ENCODE data around the gene EIF4E2. TPM values are rescaled to one million over a fixed set of nuclear protein-coding genes. Genes with fewer than 3 reads are reported as not detected.
"Not testable (repeated sequence)": the region's sequence is repeated elsewhere in the genome, so short reads cannot be mapped to it uniquely, and the experiment has no call there.

The EIF4E2 gene
- polyA plus RNA-seq, 4 donors: 67.9 to 103 (median 88.4) TPM

DNA sequence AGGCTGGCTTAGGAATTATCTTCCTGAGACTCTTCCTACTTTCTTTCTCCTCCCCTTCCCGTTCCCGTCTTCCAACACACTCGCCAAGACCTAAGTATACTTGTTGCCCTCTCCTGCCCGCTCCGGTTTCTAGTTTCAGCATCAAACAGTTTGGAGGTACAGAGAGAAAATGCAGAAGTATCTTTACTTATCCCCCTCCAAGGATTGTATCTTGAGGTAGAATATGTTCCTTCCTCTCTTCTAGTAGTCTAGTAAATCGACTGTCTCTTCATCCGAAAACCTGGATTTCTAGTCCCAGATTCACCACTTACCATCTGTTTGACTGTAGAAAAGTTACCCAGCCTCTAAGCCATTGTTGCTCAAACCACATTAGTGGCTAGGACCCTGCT is 755 bp downstream of the EIF4E2 start:
- no peaks in the 10 kb centered on the region for H3K27me3 ChIP-seq (ENCODE audit: control insufficient read depth in 3 of 3, insufficient read depth in 3 of 3, low read length in 3 of 3)
- H3K9me3 ChIP-seq (ENCODE audit: control insufficient read depth in 2 of 2, insufficient read depth in 1 of 2, low read depth in 1 of 2, low read length in 1 of 2): peaks cover 0 to 21% of the 10 kb centered on the region in 2 donors
- 3 to 12% (median 10%) methylated on average over 7 of the region's 7 CpGs for WGBS, 3 donors
- DNase-seq (no peak), FAIRE-seq (no peak)
- H3K27ac ChIP-seq (ENCODE audit: low read depth in 1 of 3, low read length in 2 of 3): peak overlapping the region; percentile 81 to 98 (median 92)
- H3K4me1 ChIP-seq (ENCODE audit: control insufficient read depth in 3 of 3, insufficient read depth in 2 of 3, low read depth in 1 of 3, low read length in 2 of 3): peaks cover 2 to 11% (median 5%) of the 10 kb centered on the region in 3 donors
- peaks cover 0 to 14% (median 6%) of the 10 kb centered on the region in 3 donors for H3K36me3 ChIP-seq (ENCODE audit: control insufficient read depth in 3 of 3, insufficient read depth in 2 of 3, low read depth in 1 of 3, low read length in 3 of 3)
- peak overlapping the region; percentile 70 to 97 (median 80) for H3K4me3 ChIP-seq (ENCODE audit: low read depth in 1 of 3, low read length in 3 of 3)

DNA sequence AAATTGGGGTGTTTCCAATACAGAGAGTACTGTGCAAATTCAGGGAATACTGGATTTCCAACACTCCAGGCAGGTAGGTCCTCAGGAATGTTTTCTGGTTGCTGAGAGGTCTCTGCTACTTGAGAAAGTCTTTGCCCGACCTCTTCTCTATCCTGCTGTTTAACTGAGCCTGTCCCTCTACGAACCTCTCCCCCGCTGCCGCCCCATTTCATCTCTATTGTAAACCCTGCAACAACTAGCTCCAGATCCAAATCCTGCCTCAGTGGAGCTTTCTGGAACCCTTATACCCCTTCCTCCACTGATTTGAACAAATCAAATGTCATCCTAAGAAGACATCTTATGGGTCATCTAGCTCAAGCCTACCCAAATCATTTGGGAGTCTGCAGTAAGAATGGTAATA is 1.3 kb downstream of the EIF4E2 start:
- no peaks in the 10 kb centered on the region for H3K27me3 ChIP-seq (ENCODE audit: control insufficient read depth in 3 of 3, insufficient read depth in 3 of 3, low read length in 3 of 3)
- H3K9me3 ChIP-seq (ENCODE audit: control insufficient read depth in 2 of 2, insufficient read depth in 1 of 2, low read depth in 1 of 2, low read length in 1 of 2): peaks cover 0 to 17% of the 10 kb centered on the region in 2 donors
- no peak for DNase-seq
- peak overlapping the region; percentile 70 to 97 (median 80) for H3K4me3 ChIP-seq (ENCODE audit: low read depth in 1 of 3, low read length in 3 of 3)
- H3K4me1 ChIP-seq (ENCODE audit: control insufficient read depth in 3 of 3, insufficient read depth in 2 of 3, low read depth in 1 of 3, low read length in 2 of 3): peaks cover 2 to 11% (median 5%) of the 10 kb centered on the region in 3 donors
- H3K27ac ChIP-seq (ENCODE audit: low read depth in 1 of 3, low read length in 2 of 3): no peak overlapping the region
- H3K36me3 ChIP-seq (ENCODE audit: control insufficient read depth in 3 of 3, insufficient read depth in 2 of 3, low read depth in 1 of 3, low read length in 3 of 3): peaks cover 0 to 12% (median 10%) of the 10 kb centered on the region in 3 donors
- WGBS, 3 donors: 93 to 96% (median 96%) methylated on average over 4 of the region's 4 CpGs
- no peak for FAIRE-seq

DNA sequence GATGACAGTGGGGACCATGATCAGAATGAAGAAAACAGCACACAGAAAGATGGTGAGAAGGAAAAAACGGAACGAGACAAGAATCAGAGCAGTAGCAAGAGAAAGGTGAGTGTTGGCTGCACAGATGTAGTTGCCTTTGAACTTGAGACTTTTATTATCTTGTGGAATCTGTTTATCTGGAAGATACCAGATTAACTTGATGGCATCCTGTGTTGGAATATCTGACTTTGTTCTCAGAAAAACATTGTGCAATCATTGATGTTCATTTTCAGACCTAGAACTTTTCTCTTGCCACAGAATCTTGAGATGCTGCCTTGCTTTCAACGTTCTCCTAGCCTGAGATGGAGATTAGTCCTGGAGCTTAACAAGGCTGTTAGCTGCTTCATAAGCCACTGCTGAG is 5.9 kb downstream of the EIF4E2 start:
- Histone ChIP-seq H3K9me3 (ENCODE audit: control insufficient read depth in 2 of 2, insufficient read depth in 1 of 2, low read depth in 1 of 2, low read length in 1 of 2) (no peaks in the 10 kb centered on the region), H3K27me3 (ENCODE audit: control insufficient read depth in 3 of 3, insufficient read depth in 3 of 3, low read length in 3 of 3) (no peaks in the 10 kb centered on the region), H3K27ac (ENCODE audit: low read depth in 1 of 3, low read length in 2 of 3) (no peak overlapping the region), H3K36me3 (ENCODE audit: control insufficient read depth in 3 of 3, insufficient read depth in 2 of 3, low read depth in 1 of 3, low read length in 3 of 3) (peaks cover 10 to 22% (median 22%) of the 10 kb centered on the region in 3 donors), H3K4me3 (ENCODE audit: low read depth in 1 of 3, low read length in 3 of 3) (no peak overlapping the region), H3K4me1 (ENCODE audit: control insufficient read depth in 3 of 3, insufficient read depth in 2 of 3, low read depth in 1 of 3, low read length in 2 of 3) (peaks cover 2 to 4% (median 4%) of the 10 kb centered on the region in 3 donors)
- FAIRE-seq (no peak), DNase-seq (no peak)
- WGBS, 3 donors: 73 to 89% (median 82%) methylated on average over 3 of the region's 3 CpGs

DNA sequence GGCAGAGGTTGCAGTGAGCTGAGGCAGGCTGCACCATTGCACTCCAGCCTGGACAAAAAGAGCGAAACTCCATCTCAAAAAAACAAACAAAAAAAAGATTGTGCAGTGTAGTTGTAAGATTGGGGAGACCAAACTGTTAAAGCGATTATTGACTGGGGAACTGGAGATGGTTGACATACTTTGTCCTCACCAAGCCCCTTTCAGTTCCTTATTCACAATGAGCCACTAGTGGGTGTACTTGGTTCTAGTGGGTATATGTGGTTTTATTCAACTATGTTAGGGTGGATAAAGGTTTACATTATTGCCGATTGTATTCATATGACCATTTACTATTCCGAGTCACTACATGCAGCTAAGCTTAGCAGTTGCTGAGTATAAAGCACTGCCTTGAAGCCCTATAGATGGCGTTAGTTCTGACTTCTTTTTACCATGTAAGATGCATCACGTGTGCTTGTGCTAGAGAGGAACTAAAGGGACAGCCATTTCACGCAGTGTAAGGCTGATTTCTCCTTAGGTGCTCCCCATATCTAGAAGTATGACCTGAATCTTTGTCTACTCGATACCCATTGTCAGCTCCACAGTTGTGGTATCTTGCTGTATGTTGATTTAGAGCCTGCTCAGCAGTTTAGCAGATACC is 12.1 kb downstream of the EIF4E2 start:
- 78 to 91% (median 89%) methylated on average over 8 of the region's 8 CpGs for WGBS, 3 donors
- Histone ChIP-seq H3K4me3 (ENCODE audit: low read depth in 1 of 3, low read length in 3 of 3) (no peak overlapping the region), H3K27ac (ENCODE audit: low read depth in 1 of 3, low read length in 2 of 3) (no peak overlapping the region), H3K4me1 (ENCODE audit: control insufficient read depth in 3 of 3, insufficient read depth in 2 of 3, low read depth in 1 of 3, low read length in 2 of 3) (no peaks in the 10 kb centered on the region), H3K9me3 (ENCODE audit: control insufficient read depth in 2 of 2, insufficient read depth in 1 of 2, low read depth in 1 of 2, low read length in 1 of 2) (no peaks in the 10 kb centered on the region), H3K36me3 (ENCODE audit: control insufficient read depth in 3 of 3, insufficient read depth in 2 of 3, low read depth in 1 of 3, low read length in 3 of 3) (peaks cover 24 to 44% (median 28%) of the 10 kb centered on the region in 3 donors), H3K27me3 (ENCODE audit: control insufficient read depth in 3 of 3, insufficient read depth in 3 of 3, low read length in 3 of 3) (no peaks in the 10 kb centered on the region)
- DNase-seq (no peak), FAIRE-seq (no peak)

DNA sequence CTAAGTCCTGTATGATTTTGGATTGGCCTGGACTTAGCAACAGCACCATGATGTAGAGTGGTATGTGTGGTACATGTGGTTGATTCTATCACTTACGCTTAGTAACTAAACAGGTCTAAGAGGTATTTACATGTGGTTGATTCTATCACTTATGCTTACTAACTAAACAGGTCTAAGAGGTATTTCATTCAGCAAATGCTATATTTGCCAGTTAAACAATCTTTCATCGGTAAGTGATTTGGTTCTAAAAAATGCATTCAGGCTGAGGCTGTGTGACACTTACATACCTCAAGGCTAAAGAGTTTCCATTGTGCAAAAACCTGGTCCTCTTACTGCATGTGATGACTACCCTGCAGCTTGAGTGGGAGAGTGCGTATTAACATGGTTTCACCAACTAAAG is 13.1 kb downstream of the EIF4E2 start:
- WGBS, 3 donors: 48 to 64% (median 60%) methylated on average over 3 of the region's 3 CpGs
- no peak overlapping the region for H3K4me3 ChIP-seq (ENCODE audit: low read depth in 1 of 3, low read length in 3 of 3)
- no peak for FAIRE-seq
- no peak overlapping the region for H3K27ac ChIP-seq (ENCODE audit: low read depth in 1 of 3, low read length in 2 of 3)
- H3K9me3 ChIP-seq (ENCODE audit: control insufficient read depth in 2 of 2, insufficient read depth in 1 of 2, low read depth in 1 of 2, low read length in 1 of 2): no peaks in the 10 kb centered on the region
- DNase-seq: no peak
- H3K36me3 ChIP-seq (ENCODE audit: control insufficient read depth in 3 of 3, insufficient read depth in 2 of 3, low read depth in 1 of 3, low read length in 3 of 3): peaks cover 27 to 45% (median 34%) of the 10 kb centered on the region in 3 donors
- H3K27me3 ChIP-seq (ENCODE audit: control insufficient read depth in 3 of 3, insufficient read depth in 3 of 3, low read length in 3 of 3): no peaks in the 10 kb centered on the region
- H3K4me1 ChIP-seq (ENCODE audit: control insufficient read depth in 3 of 3, insufficient read depth in 2 of 3, low read depth in 1 of 3, low read length in 2 of 3): no peaks in the 10 kb centered on the region

DNA sequence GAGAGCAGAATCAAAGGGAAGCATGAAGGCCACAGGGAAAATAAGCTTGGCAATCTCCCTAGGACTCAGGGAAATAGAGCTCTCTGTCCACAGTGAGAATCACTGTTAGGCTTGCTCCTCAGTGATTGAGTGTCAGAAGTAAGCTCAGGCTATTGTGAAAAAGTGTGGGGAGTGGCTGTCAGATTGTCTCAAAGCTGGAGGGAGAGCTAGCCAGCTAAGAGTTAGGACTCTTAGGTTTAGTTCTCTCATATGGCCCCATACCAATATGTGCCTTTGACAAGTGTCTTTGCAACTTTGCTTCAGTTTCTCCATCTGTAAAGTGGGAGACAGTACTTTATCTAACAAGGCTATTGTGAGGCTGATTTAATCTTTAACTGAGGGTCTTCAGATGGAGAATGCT is 17.2 kb downstream of the EIF4E2 start:
- H3K27me3 ChIP-seq (ENCODE audit: control insufficient read depth in 3 of 3, insufficient read depth in 3 of 3, low read length in 3 of 3): no peaks in the 10 kb centered on the region
- no peak overlapping the region for H3K4me3 ChIP-seq (ENCODE audit: low read depth in 1 of 3, low read length in 3 of 3)
- DNase-seq (no peak), FAIRE-seq (no peak)
- peaks cover 26 to 49% (median 41%) of the 10 kb centered on the region in 3 donors for H3K36me3 ChIP-seq (ENCODE audit: control insufficient read depth in 3 of 3, insufficient read depth in 2 of 3, low read depth in 1 of 3, low read length in 3 of 3)
- H3K27ac ChIP-seq (ENCODE audit: low read depth in 1 of 3, low read length in 2 of 3): no peak overlapping the region
- H3K4me1 ChIP-seq (ENCODE audit: control insufficient read depth in 3 of 3, insufficient read depth in 2 of 3, low read depth in 1 of 3, low read length in 2 of 3): peaks cover 0 to 8% (median 0%) of the 10 kb centered on the region in 3 donors
- H3K9me3 ChIP-seq (ENCODE audit: control insufficient read depth in 2 of 2, insufficient read depth in 1 of 2, low read depth in 1 of 2, low read length in 1 of 2): no peaks in the 10 kb centered on the region

DNA sequence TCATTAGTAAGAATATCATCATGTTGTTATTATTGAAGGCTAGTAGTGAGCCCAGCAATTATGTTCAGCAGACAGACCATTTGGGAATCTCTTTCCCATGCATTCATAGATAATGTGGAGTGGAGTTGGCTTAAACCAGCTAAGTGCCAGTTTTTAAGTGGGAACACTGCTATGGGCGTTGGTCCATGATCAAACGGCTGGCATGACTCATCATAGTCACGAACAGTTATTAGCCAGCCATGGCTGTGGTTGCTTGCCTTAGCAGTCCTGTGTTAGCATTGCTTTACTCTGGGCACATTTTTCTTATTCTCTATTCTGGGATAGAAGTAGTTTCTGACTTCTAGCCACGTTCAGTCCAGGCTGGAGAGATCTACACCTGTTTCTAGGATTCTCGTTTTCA is 17.7 kb downstream of the EIF4E2 start:
- WGBS, 3 donors: 45 to 66% (median 58%) methylated on average over 5 of the region's 5 CpGs
- Histone ChIP-seq H3K4me1 (ENCODE audit: control insufficient read depth in 3 of 3, insufficient read depth in 2 of 3, low read depth in 1 of 3, low read length in 2 of 3) (peaks cover 0 to 12% (median 0%) of the 10 kb centered on the region in 3 donors), H3K27ac (ENCODE audit: low read depth in 1 of 3, low read length in 2 of 3) (no peak overlapping the region), H3K27me3 (ENCODE audit: control insufficient read depth in 3 of 3, insufficient read depth in 3 of 3, low read length in 3 of 3) (no peaks in the 10 kb centered on the region), H3K36me3 (ENCODE audit: control insufficient read depth in 3 of 3, insufficient read depth in 2 of 3, low read depth in 1 of 3, low read length in 3 of 3) (peaks cover 26 to 49% (median 43%) of the 10 kb centered on the region in 3 donors), H3K9me3 (ENCODE audit: control insufficient read depth in 2 of 2, insufficient read depth in 1 of 2, low read depth in 1 of 2, low read length in 1 of 2) (no peaks in the 10 kb centered on the region), H3K4me3 (ENCODE audit: low read depth in 1 of 3, low read length in 3 of 3) (no peak overlapping the region)
- DNase-seq (peak in 1 of 2 donors; percentile 28), FAIRE-seq (no peak)

DNA sequence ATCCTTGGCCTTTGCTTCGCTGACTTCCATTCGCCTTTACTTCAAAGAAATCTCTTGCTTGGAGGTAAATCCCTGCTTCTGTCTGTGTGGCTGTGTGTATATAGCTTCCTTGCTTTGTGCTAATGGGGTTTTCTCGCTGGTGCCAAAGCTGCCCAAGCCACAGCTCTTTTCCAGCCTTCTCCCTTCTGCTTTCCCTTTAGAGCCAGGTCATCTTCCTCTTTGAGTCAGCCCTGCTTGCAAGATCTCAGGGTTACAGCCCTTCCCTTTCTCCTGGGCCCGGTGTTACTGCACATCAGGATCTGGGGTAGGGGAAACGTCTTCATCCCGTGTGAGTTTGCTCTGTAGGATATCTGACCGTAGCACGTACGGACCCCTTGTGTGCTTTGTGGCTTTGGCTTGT is 19.1 kb downstream of the EIF4E2 start:
- peaks cover 0 to 26% (median 0%) of the 10 kb centered on the region in 3 donors for H3K4me1 ChIP-seq (ENCODE audit: control insufficient read depth in 3 of 3, insufficient read depth in 2 of 3, low read depth in 1 of 3, low read length in 2 of 3)
- H3K4me3 ChIP-seq (ENCODE audit: low read depth in 1 of 3, low read length in 3 of 3): no peak overlapping the region
- H3K36me3 ChIP-seq (ENCODE audit: control insufficient read depth in 3 of 3, insufficient read depth in 2 of 3, low read depth in 1 of 3, low read length in 3 of 3): peaks cover 22 to 51% (median 50%) of the 10 kb centered on the region in 3 donors
- 95 to 99% (median 97%) methylated on average over 9 of the region's 9 CpGs for WGBS, 3 donors
- no peaks in the 10 kb centered on the region for H3K27me3 ChIP-seq (ENCODE audit: control insufficient read depth in 3 of 3, insufficient read depth in 3 of 3, low read length in 3 of 3)
- no peak for DNase-seq
- no peaks in the 10 kb centered on the region for H3K9me3 ChIP-seq (ENCODE audit: control insufficient read depth in 2 of 2, insufficient read depth in 1 of 2, low read depth in 1 of 2, low read length in 1 of 2)
- FAIRE-seq: no peak
- H3K27ac ChIP-seq (ENCODE audit: low read depth in 1 of 3, low read length in 2 of 3): no peak overlapping the region

DNA sequence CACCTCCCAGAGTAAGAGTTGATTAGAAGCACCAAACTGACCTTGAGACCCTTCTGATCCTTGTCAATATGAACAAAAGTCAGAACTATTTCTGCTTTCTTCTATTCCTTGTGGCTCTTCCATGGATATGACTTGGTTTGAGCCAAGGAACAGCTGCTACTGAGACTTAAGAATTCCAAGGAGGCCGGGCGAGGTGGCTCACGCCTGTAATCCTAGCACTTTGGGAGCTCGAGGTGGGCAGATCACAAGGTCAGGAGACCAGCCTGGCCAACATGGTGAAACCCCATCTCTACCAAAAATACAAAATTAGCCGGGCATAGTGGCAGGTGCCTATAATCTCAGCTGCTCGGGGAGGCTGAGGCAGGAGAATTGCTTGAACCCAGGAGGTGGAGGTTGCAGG is 20.0 kb downstream of the EIF4E2 start:
- WGBS, 3 donors: 94 to 97% (median 95%) methylated on average over 6 of the region's 6 CpGs
- H3K27ac ChIP-seq (ENCODE audit: low read depth in 1 of 3, low read length in 2 of 3); H3K27me3 ChIP-seq (ENCODE audit: control insufficient read depth in 3 of 3, insufficient read depth in 3 of 3, low read length in 3 of 3); H3K4me3 ChIP-seq (ENCODE audit: low read depth in 1 of 3, low read length in 3 of 3); H3K9me3 ChIP-seq (ENCODE audit: control insufficient read depth in 2 of 2, insufficient read depth in 1 of 2, low read depth in 1 of 2, low read length in 1 of 2); DNase-seq; FAIRE-seq: not testable (repeated sequence)
- peaks cover 22 to 44% (median 44%) of the 10 kb centered on the region in 3 donors for H3K36me3 ChIP-seq (ENCODE audit: control insufficient read depth in 3 of 3, insufficient read depth in 2 of 3, low read depth in 1 of 3, low read length in 3 of 3)
- peaks cover 0 to 34% (median 0%) of the 10 kb centered on the region in 3 donors for H3K4me1 ChIP-seq (ENCODE audit: control insufficient read depth in 3 of 3, insufficient read depth in 2 of 3, low read depth in 1 of 3, low read length in 2 of 3)

Data from small intestine (tissue), 7 donors.